HG03108 (cell line): Measurements from ENCODE around the gene P2RX1.

Experiments used
- ATAC-seq: cut with Tn5 transposase; IDR thresholded peaks from one replicate; pipeline ENCODE4 v1.9.1; 2021; ENCODE audit warnings: moderate library complexity; ENCODE audit not compliant: unreplicated experiment

P2RX1 gene

GRCh38 chr17:3925684-3926485 is 9.6 kb upstream of the P2RX1 start:
- ATAC-seq: no peak

GRCh38 chr17:3924512-3925350 is 8.5 kb upstream of the P2RX1 start:
- ATAC-seq: no peak

- no peak for ATAC-seq
Observed at GRCh38 chr17:3923466-3924190, 7.4 kb upstream of the P2RX1 start.

GRCh38 chr17:3922765-3923164 is 6.5 kb upstream of the P2RX1 start:
- ATAC-seq: no peak

GRCh38 chr17:3921502-3922319 is 5.4 kb upstream of the P2RX1 start:
- no peak for ATAC-seq

GRCh38 chr17:3921006-3921405 is 4.7 kb upstream of the P2RX1 start:
- ATAC-seq: no peak

GRCh38 chr17:3919123-3919624 is 2.9 kb upstream of the P2RX1 start:
- ATAC-seq: no peak

- no peak for ATAC-seq
Observed at GRCh38 chr17:3918372-3919122, 2.3 kb upstream of the P2RX1 start.

- no peak for ATAC-seq
Observed at GRCh38 chr17:3917391-3917931, 1.2 kb upstream of the P2RX1 start.

- ATAC-seq: no peak
Observed at GRCh38 chr17:3916825-3917224, 560 bp upstream of the P2RX1 start.

GRCh38 chr17:3915581-3915994 is 677 bp downstream of the P2RX1 start:
- ATAC-seq: no peak

GRCh38 chr17:3914312-3914670 is 2.0 kb downstream of the P2RX1 start:
- ATAC-seq: peak; percentile 42

GRCh38 chr17:3913531-3914311 is 2.5 kb downstream of the P2RX1 start:
- ATAC-seq: no peak

GRCh38 chr17:3912827-3913226 is 3.4 kb downstream of the P2RX1 start:
- no peak for ATAC-seq

GRCh38 chr17:3911271-3912053 is 4.8 kb downstream of the P2RX1 start:
- peak; percentile 78 for ATAC-seq

- ATAC-seq: no peak
Observed at GRCh38 chr17:3910420-3911270, 5.6 kb downstream of the P2RX1 start.

- ATAC-seq: no peak
Observed at GRCh38 chr17:3909257-3909656, 7.0 kb downstream of the P2RX1 start.
